C4-2B (cell line): Measurements from ENCODE around the gene RAD21L1.

ENCODE experiments used
- ZFX ChIP-seq: fragments of 450-650 bp; IDR thresholded peaks from 2 replicates; pipeline ENCODE4 v1.6.1; 2017
- TF ChIP-seq, protein P1 (sequence below): fragments of 450-650 bp; conservative IDR thresholded peaks from 2 replicates; pipeline ENCODE4 v1.5.1; 2017; ENCODE audit warnings: mild to moderate bottlenecking

- TF ChIP-seq, protein P1, sequence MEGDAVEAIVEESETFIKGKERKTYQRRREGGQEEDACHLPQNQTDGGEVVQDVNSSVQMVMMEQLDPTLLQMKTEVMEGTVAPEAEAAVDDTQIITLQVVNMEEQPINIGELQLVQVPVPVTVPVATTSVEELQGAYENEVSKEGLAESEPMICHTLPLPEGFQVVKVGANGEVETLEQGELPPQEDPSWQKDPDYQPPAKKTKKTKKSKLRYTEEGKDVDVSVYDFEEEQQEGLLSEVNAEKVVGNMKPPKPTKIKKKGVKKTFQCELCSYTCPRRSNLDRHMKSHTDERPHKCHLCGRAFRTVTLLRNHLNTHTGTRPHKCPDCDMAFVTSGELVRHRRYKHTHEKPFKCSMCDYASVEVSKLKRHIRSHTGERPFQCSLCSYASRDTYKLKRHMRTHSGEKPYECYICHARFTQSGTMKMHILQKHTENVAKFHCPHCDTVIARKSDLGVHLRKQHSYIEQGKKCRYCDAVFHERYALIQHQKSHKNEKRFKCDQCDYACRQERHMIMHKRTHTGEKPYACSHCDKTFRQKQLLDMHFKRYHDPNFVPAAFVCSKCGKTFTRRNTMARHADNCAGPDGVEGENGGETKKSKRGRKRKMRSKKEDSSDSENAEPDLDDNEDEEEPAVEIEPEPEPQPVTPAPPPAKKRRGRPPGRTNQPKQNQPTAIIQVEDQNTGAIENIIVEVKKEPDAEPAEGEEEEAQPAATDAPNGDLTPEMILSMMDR = no peak
- no peak for TF ChIP-seq ZFX
Observed at GRCh38 chr20:1302685-1303541, 77.1 kb downstream of the RAD21L1 start.
